Gastrocnemius medialis (tissue), 4 donors: ENCODE results near the gene C1QTNF6. TPM values are rescaled to one million over a fixed set of nuclear protein-coding genes. Genes with fewer than 3 reads are reported as not detected.

Experiments used
- ATAC-seq, 2 donors: fragments of 150-250 bp; one replicate each; pipeline ENCODE4 v1.9.1; 2016
- DNase-seq, 2 donors: peaks; one replicate each; pipeline ENCODE4 v3.0.0-alpha.2; 2019
- H3K27ac ChIP-seq, 4 donors: fragments of 200-600 bp; sonication (generic); 1 replicate in 1 of 4; 2 replicates in 3 of 4; pipeline ENCODE4 v1.5.1; 2016 to 2018; ENCODE audit warnings: mild to moderate bottlenecking in 2 of 4, moderate library complexity in 1 of 4
- H3K27me3 ChIP-seq, 3 donors: fragments of 200-600 bp; sonication (generic) in 2 of 3; 1 replicate in 1 of 3; 2 replicates in 2 of 3; pipeline versions ENCODE4 v1.5.1 to v1.6.0; 2016 to 2019; ENCODE audit warnings: mild to moderate bottlenecking in 1 of 3, moderate library complexity in 1 of 3
- H3K36me3 ChIP-seq, 2 donors: fragments of 200-600 bp; sonication (generic) in 1 of 2; one replicate each; pipeline ENCODE4 v1.5.1; 2017 to 2018
- H3K4me1 ChIP-seq, 2 donors: fragments of 200-600 bp; sonication (generic) in 1 of 2; one replicate each; pipeline ENCODE4 v1.5.1; 2016 to 2017; ENCODE audit warnings: mild to moderate bottlenecking in 2 of 2
- H3K4me3 ChIP-seq, 4 donors: fragments of 200-600 bp; sonication (generic) in 3 of 4; 1 replicate in 1 of 4; 2 replicates in 3 of 4; pipeline ENCODE4 v1.5.1; 2016 to 2019; ENCODE audit warnings: mild to moderate bottlenecking in 2 of 4
- H3K9me3 ChIP-seq, 3 donors: fragments of 200-600 bp; sonication (generic) in 2 of 3; 1 replicate in 1 of 3; 2 replicates in 2 of 3; pipeline ENCODE4 v1.5.1; 2016 to 2019
- POLR2A ChIP-seq, 2 donors: fragments of 450-650 bp; IDR thresholded peaks; one replicate each; pipeline ENCODE4 v1.6.1; 2017; ENCODE audit warnings: antibody characterized with exemption in 2 of 2, mild to moderate bottlenecking in 2 of 2, moderate library complexity in 2 of 2
- in situ Hi-C, 4 donors: fragments of 200-750 bp; cut with MboI; loops; one replicate each; pipeline versions ENCODE4 v1.15.0 to v1.8.0; 2017; ENCODE audit warnings: low sequenced_read_pairs in 4 of 4
- intact Hi-C: fragments of 100-400 bp; cut with DNase I; formaldehyde crosslinking; loops from one replicate; pipeline ENCODE4 v1.15.1; 2023; ENCODE audit warnings: low total_unique reads
- total RNA-seq, 4 donors: library from RNA; depleted of rRNA; stranded (reverse); fragments of >200 nt; gene quantifications; one replicate each; pipeline versions ENCODE4 v1.1.0 to v1.2.3, GENCODE V29; 2016
- TF ChIP-seq, protein P1 (sequence below), 5 experiments: fragments of 450-650 bp in 3 of 5; fragments of 200-600 bp in 2 of 5; sonication (generic) in 2 of 5; IDR thresholded peaks in 4 of 5; conservative IDR thresholded peaks in 1 of 5; 1 replicate in 4 of 5; 2 replicates in 1 of 5; pipeline ENCODE4 v1.5.1; 2016 to 2019; ENCODE audit warnings: antibody characterized with exemption in 5 of 5, mild to moderate bottlenecking in 3 of 5, moderate library complexity in 3 of 5

The C1QTNF6 gene
- total RNA-seq, 4 donors from 2014 or later = 0.46 to 1.00 (median 0.84) TPM

DNA sequence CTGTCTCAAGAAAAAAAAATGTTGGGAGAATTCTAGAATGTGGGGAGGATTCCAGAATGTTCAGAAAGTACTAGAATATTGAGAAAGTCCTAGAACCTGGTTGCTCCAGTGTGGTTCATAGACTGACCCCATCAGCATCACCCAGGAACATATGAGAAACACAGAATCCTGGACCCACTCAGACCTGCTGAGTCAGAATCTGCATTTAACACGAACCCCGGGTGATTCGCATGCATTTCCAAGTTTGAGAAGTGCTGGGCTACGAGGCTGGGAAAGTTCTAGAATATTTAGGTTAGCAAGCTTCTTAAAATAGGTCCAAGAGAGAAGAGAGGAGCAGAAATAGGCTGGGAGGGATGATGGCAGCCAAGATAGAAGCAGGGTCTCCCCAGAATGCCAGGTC is 6.4 kb downstream of the C1QTNF6 start:
- no peak for TF ChIP-seq POLR2A (IDR thresholded peaks at IDR 0.05)
- TF ChIP-seq, protein P1, sequence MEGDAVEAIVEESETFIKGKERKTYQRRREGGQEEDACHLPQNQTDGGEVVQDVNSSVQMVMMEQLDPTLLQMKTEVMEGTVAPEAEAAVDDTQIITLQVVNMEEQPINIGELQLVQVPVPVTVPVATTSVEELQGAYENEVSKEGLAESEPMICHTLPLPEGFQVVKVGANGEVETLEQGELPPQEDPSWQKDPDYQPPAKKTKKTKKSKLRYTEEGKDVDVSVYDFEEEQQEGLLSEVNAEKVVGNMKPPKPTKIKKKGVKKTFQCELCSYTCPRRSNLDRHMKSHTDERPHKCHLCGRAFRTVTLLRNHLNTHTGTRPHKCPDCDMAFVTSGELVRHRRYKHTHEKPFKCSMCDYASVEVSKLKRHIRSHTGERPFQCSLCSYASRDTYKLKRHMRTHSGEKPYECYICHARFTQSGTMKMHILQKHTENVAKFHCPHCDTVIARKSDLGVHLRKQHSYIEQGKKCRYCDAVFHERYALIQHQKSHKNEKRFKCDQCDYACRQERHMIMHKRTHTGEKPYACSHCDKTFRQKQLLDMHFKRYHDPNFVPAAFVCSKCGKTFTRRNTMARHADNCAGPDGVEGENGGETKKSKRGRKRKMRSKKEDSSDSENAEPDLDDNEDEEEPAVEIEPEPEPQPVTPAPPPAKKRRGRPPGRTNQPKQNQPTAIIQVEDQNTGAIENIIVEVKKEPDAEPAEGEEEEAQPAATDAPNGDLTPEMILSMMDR (IDR thresholded peaks at IDR 0.05 in 4 of 5, conservative IDR thresholded peaks at IDR 0.05 in 1 of 5) = no peak
- H3K4me1 ChIP-seq = peaks cover 23 to 34% of the 10 kb centered on the region in 2 donors
- no peak overlapping the region for H3K27ac ChIP-seq
- DNase-seq (no peak), ATAC-seq (no peak)
- H3K9me3 ChIP-seq = no peaks in the 10 kb centered on the region
- in situ Hi-C loops (no loop called here), intact Hi-C loops (no loop called here)
- no peak overlapping the region for H3K4me3 ChIP-seq
- no peaks in the 10 kb centered on the region for H3K36me3 ChIP-seq
- no peaks in the 10 kb centered on the region for H3K27me3 ChIP-seq

- intact Hi-C loops (no loop called here), in situ Hi-C loops (no loop called here)
- Histone ChIP-seq H3K36me3 (no peaks in the 10 kb centered on the region), H3K27me3 (no peaks in the 10 kb centered on the region), H3K27ac (no peak overlapping the region), H3K9me3 (no peaks in the 10 kb centered on the region), H3K4me1 (peaks cover 28 to 40% of the 10 kb centered on the region in 2 donors), H3K4me3 (no peak overlapping the region)
- TF ChIP-seq POLR2A (IDR thresholded peaks at IDR 0.05) = no peak
- TF ChIP-seq, protein P1 (IDR thresholded peaks at IDR 0.05 in 4 of 5, conservative IDR thresholded peaks at IDR 0.05 in 1 of 5) = no peak
- DNase-seq (no peak), ATAC-seq (no peak)
Measured at GRCh38 chr22:37180531-37181231, 7.4 kb downstream of the C1QTNF6 start.

DNA sequence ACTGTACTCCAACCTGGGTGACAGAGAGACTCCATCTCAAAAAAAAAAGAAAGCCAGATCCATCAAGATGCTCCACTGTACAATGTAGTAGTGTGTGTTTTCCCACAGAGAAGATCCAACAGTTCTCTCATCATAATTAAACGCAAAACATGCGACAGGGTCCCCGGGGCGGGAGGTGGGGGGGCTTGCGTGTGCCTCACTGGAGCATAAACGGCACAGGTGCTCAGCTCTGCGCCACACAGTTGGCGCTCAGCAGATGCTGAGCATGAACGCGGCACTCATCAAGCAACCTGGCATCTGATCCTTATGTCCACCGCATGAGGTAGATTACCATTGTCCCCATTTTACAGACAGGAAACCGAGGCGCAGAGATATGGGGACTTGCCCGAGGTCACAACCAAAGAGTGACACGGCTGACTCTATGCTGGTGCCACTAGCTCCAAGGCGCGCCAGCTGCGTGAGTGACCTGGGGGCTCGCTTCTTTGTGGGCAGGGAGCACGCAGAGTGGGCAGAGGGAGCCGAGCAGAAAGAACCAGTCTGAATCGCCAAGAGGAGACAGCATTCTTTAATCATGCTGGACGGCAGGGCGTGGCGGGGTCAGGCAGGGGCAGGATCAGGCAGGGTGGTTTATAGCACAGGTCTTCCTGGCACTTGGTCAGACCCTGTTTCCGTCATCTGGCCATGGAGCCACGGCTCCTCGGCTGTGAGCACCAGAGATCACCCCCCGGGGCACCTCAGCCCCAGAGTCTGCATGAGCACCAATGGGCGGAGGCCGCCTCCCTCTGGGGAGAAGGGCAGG is 8.2 kb downstream of the C1QTNF6 start:
- Histone ChIP-seq H3K9me3 (no peaks in the 10 kb centered on the region), H3K27ac (peak overlapping the region in 3 of 4 donors; percentile 72 to 80 (median 73)), H3K4me1 (peaks cover 29 to 43% of the 10 kb centered on the region in 2 donors), H3K4me3 (no peak overlapping the region), H3K36me3 (no peaks in the 10 kb centered on the region), H3K27me3 (peaks cover 0 to 4% (median 0%) of the 10 kb centered on the region in 3 donors)
- intact Hi-C loops (loop anchor here (2.0 kb wide), 1 partner anchor 17 kb away; no protein-coding TSS in a partner anchor), in situ Hi-C loops (no loop called here)
- DNase-seq (no peak), ATAC-seq (no peak)
- TF ChIP-seq, protein P1 (IDR thresholded peaks at IDR 0.05 in 4 of 5, conservative IDR thresholded peaks at IDR 0.05 in 1 of 5) = no peak
- no peak for TF ChIP-seq POLR2A (IDR thresholded peaks at IDR 0.05)

DNA sequence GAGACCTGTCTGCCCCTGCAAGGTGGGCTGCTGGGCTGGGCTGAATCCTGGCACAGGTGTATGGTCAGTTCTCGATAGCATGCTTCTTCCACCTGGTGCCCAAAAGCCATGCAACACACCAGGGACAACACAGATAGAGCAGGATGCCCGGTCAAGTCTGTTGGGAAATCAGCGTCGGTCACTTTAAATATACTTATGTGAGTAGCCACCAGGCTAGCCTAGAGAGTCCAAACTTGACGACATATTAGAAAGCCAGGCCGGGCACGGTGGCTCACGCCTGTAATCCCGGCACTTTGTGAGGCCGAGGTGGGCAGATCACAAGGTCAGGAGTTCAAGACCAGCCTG is 8.9 kb downstream of the C1QTNF6 start:
- TF ChIP-seq, protein P1 (IDR thresholded peaks at IDR 0.05 in 4 of 5, conservative IDR thresholded peaks at IDR 0.05 in 1 of 5) = no peak
- TF ChIP-seq POLR2A (IDR thresholded peaks at IDR 0.05) = no peak
- in situ Hi-C loops (no loop called here), intact Hi-C loops (loop anchor here (2.0 kb wide), 1 partner anchor 18 kb away; no protein-coding TSS in a partner anchor)
- Histone ChIP-seq H3K27ac (peak overlapping the region; percentile 64 to 80 (median 72)), H3K36me3 (no peaks in the 10 kb centered on the region), H3K4me1 (peaks cover 29 to 43% of the 10 kb centered on the region in 2 donors), H3K4me3 (no peak overlapping the region), H3K27me3 (peaks cover 0 to 7% (median 0%) of the 10 kb centered on the region in 3 donors), H3K9me3 (no peaks in the 10 kb centered on the region)
- ATAC-seq = peak in 1 of 2 donors; percentile 62
- DNase-seq = peak in 1 of 2 donors; percentile 33
